Gastrocnemius medialis (tissue), 4 donors: ENCODE measurements around the gene CORO2A.

Source experiments
- CTCF ChIP-seq, 5 experiments: fragments of 450-650 bp in 3 of 5; fragments of 200-600 bp in 2 of 5; sonication (generic) in 2 of 5; IDR thresholded peaks in 4 of 5; conservative IDR thresholded peaks in 1 of 5; 1 replicate in 4 of 5; 2 replicates in 1 of 5; pipeline ENCODE4 v1.5.1; 2016 to 2019; ENCODE audit warnings: antibody characterized with exemption in 5 of 5, mild to moderate bottlenecking in 3 of 5, moderate library complexity in 3 of 5
- POLR2A ChIP-seq, 2 donors: fragments of 450-650 bp; IDR thresholded peaks; one replicate each; pipeline ENCODE4 v1.6.1; 2017; ENCODE audit warnings: antibody characterized with exemption in 2 of 2, mild to moderate bottlenecking in 2 of 2, moderate library complexity in 2 of 2

GRCh38 chr9:98240475-98240874, 48.0 kb upstream of the CORO2A start:
- no peak for TF ChIP-seq CTCF (IDR thresholded peaks at IDR 0.05 in 4 of 5, conservative IDR thresholded peaks at IDR 0.05 in 1 of 5)
- TF ChIP-seq POLR2A (IDR thresholded peaks at IDR 0.05): no peak
